ENCODE measurements around the gene TRMT1L.

Gene TRMT1L

GRCh38 chr1:185132534-185132933, 24.2 kb downstream of the TRMT1L start:
- no peak for TF ChIP-seq CTCF (IDR thresholded peaks at IDR 0.05; ENCODE audit: low read depth, low read length)
- H3K4me3 ChIP-seq (replicated peaks in 1 of 2; ENCODE audit: low read depth in 2 of 2, low read length in 2 of 2): no peak overlapping the region
- DNase-seq (ENCODE audit: low read depth in 2 of 2): no peak

- DNase-seq (ENCODE audit: low read depth in 2 of 2): no peak
- H3K4me3 ChIP-seq (replicated peaks in 1 of 2; ENCODE audit: low read depth in 2 of 2, low read length in 2 of 2): no peak overlapping the region
These were observed 27.0 kb downstream of the TRMT1L start for GRCh38 chr1:185129708-185130107.

GRCh38 chr1:185112356-185112755, 44.4 kb downstream of the TRMT1L start:
- peak; percentile 6 to 9 for DNase-seq (ENCODE audit: low read depth in 2 of 2)
- no peak for TF ChIP-seq CTCF (IDR thresholded peaks at IDR 0.05; ENCODE audit: low read depth, low read length)
- H3K4me3 ChIP-seq (replicated peaks in 1 of 2; ENCODE audit: low read depth in 2 of 2, low read length in 2 of 2): no peak overlapping the region

More at GRCh38 chr1:185129708-185130107, 27.0 kb downstream of the TRMT1L start:
- TF ChIP-seq CTCF (IDR thresholded peaks at IDR 0.05; ENCODE audit: low read depth, low read length): no peak

GRCh38 chr1:185111873-185112272, 44.9 kb downstream of the TRMT1L start:
- H3K4me3 ChIP-seq (replicated peaks in 1 of 2; ENCODE audit: low read depth in 2 of 2, low read length in 2 of 2): no peak overlapping the region
- no peak for DNase-seq (ENCODE audit: low read depth in 2 of 2)
- no peak for TF ChIP-seq CTCF (IDR thresholded peaks at IDR 0.05; ENCODE audit: low read depth, low read length)

GRCh38 chr1:185110145-185110544, 46.6 kb downstream of the TRMT1L start:
- no peak for TF ChIP-seq CTCF (IDR thresholded peaks at IDR 0.05; ENCODE audit: low read depth, low read length)
- DNase-seq (ENCODE audit: low read depth in 2 of 2): no peak
- no peak overlapping the region for H3K4me3 ChIP-seq (replicated peaks in 1 of 2; ENCODE audit: low read depth in 2 of 2, low read length in 2 of 2)

GRCh38 chr1:185108321-185108720, 48.4 kb downstream of the TRMT1L start:
- no peak for TF ChIP-seq CTCF (IDR thresholded peaks at IDR 0.05; ENCODE audit: low read depth, low read length)
- H3K4me3 ChIP-seq (replicated peaks in 1 of 2; ENCODE audit: low read depth in 2 of 2, low read length in 2 of 2): no peak overlapping the region
- DNase-seq (ENCODE audit: low read depth in 2 of 2): peak; percentile 5 to 28

GRCh38 chr1:185105121-185105520, 51.6 kb downstream of the TRMT1L start:
- H3K4me3 ChIP-seq (replicated peaks in 1 of 2; ENCODE audit: low read depth in 2 of 2, low read length in 2 of 2): no peak overlapping the region
- TF ChIP-seq CTCF (IDR thresholded peaks at IDR 0.05; ENCODE audit: low read depth, low read length): no peak
- no peak for DNase-seq (ENCODE audit: low read depth in 2 of 2)

Measured in cardiac fibroblast (primary cell).